Spleen (tissue), 13 donors: ENCODE data around the gene HELT. TPM values are rescaled to one million over a fixed set of nuclear protein-coding genes. Genes with fewer than 3 reads are reported as not detected.
"Not testable (repeated sequence)": the region's sequence is repeated elsewhere in the genome, so short reads cannot be mapped to it uniquely, and the experiment has no call there.

ENCODE experiments used
- DNase-seq: peaks from one replicate; pipeline ENCODE4 v3.0.0-alpha.2; 2020
- H3K27ac ChIP-seq, 8 donors: fragments of 200-600 bp; sonication (generic) in 7 of 8; 1 replicate in 4 of 8; 2 replicates in 4 of 8; pipeline versions ENCODE4 v1.5.0 to v1.8.0; 2016 to 2021; ENCODE audit warnings: inconsistent platforms in 4 of 8, mild to moderate bottlenecking in 4 of 8, moderate library complexity in 1 of 8
- H3K27me3 ChIP-seq, 7 donors: fragments of 200-600 bp; sonication (generic) in 6 of 7; replicated peaks in 1 of 7; 1 replicate in 4 of 7; 2 replicates in 3 of 7; pipeline versions ENCODE4 v1.5.0 to v1.8.0; 2016 to 2021; ENCODE audit warnings: inconsistent platforms in 3 of 7, mild to moderate bottlenecking in 1 of 7
- H3K36me3 ChIP-seq, 6 donors: fragments of 200-600 bp; sonication (generic) in 5 of 6; 1 replicate in 4 of 6; 2 replicates in 2 of 6; pipeline versions ENCODE4 v1.5.0 to v1.8.0; 2016 to 2021; ENCODE audit warnings: inconsistent platforms in 2 of 6
- H3K4me1 ChIP-seq, 6 donors: fragments of 200-600 bp; sonication (generic) in 5 of 6; 1 replicate in 3 of 6; 2 replicates in 3 of 6; pipeline versions ENCODE4 v1.5.0 to v1.8.0; 2016 to 2021; ENCODE audit warnings: inconsistent platforms in 3 of 6
- H3K4me3 ChIP-seq, 8 donors: fragments of 200-600 bp; sonication (generic) in 7 of 8; 1 replicate in 4 of 8; 2 replicates in 4 of 8; pipeline versions ENCODE4 v1.5.0 to v1.8.0; 2016 to 2021; ENCODE audit warnings: inconsistent platforms in 4 of 8, mild to moderate bottlenecking in 4 of 8, moderate library complexity in 2 of 8
- H3K9me3 ChIP-seq, 8 donors: fragments of 200-600 bp; sonication (generic) in 7 of 8; 1 replicate in 4 of 8; 2 replicates in 4 of 8; pipeline versions ENCODE4 v1.5.0 to v1.8.0; 2016 to 2021; ENCODE audit warnings: inconsistent platforms in 4 of 8
- POLR2A ChIP-seq, 3 donors: fragments of 450-650 bp; IDR thresholded peaks; one replicate each; pipeline ENCODE4 v1.5.1; 2017; ENCODE audit warnings: antibody characterized with exemption in 3 of 3, mild to moderate bottlenecking in 1 of 3
- POLR2AphosphoS5 ChIP-seq, 3 donors: sonication (generic); formaldehyde crosslinking; IDR thresholded peaks; one replicate each; pipeline ENCODE4 v1.5.1; 2017; ENCODE audit warnings: antibody characterized with exemption in 3 of 3
- WGBS, 5 donors: extraction: QIAGEN DNeasy Blood & Tissue Kit in 3 of 5; methylation state at CpG; one replicate each; pipeline versions ENCODE4 v1.1.5 to v1.1.7; 2013 to 2018; 5-methylcytosine and 5-hydroxymethylcytosine counted together
- intact Hi-C: fragments of 100-400 bp; cut with DNase I; formaldehyde crosslinking; loops from one replicate; pipeline ENCODE4 v1.15.0; 2023; ENCODE audit warnings: low total_unique reads
- long read RNA-seq, 2 donors: transcript quantifications; one replicate each; lab custom pipeline, GENCODE V29; 2026
- polyA plus RNA-seq, 3 donors: library from polyadenylated mRNA; stranded (reverse); fragments of 200-250 nt; gene quantifications; one replicate each; pipeline ENCODE4 v1.2.1, GENCODE V29; 2013
- total RNA-seq, 7 donors: library from RNA; depleted of rRNA in 3 of 7; stranded (reverse); fragments of >200 nt in 3 of 7; fragmentation: NEBNext Ultra II Directional in 4 of 7; extraction: Animal tissue kit (Norgen Biotek cat#: 25700) in 4 of 7; gene quantifications; one replicate each; pipeline versions ENCODE4 v1.1.0 to v1.2.1, GENCODE V29; 2016 to 2021
- TF ChIP-seq, protein P1 (sequence below), 11 experiments: fragments of 200-600 bp in 7 of 11; fragments of 450-650 bp in 4 of 11; sonication (generic) in 4 of 11; IDR thresholded peaks in 8 of 11; conservative IDR thresholded peaks in 3 of 11; 1 replicate in 7 of 11; 2 replicates in 4 of 11; pipeline versions ENCODE4 v1.4.0 to v1.8.0; 2016 to 2021; ENCODE audit warnings: antibody characterized with exemption in 11 of 11, inconsistent platforms in 4 of 11, mild to moderate bottlenecking in 1 of 11
- donor health status: healthy with polysubstance abuse.
- donor health status: DM: no; HTN: no; CAD: no; lungs with moderate emphysema.
- donor health status: DM: no; HTN: no; CAD: no.
- donor health status: Bipolar disorder and iron deficiency.
- donor health status: healthy.
- donor health status: DM: no; HTN: no; CAD: no.
- donor health status: DM: yes; HTN: yes; CAD: no.

Gene HELT
- total RNA-seq, result not detected
- under 1 TPM in 2 of 3 donors, not detected in 1; 0.20 to 0.26 TPM for polyA plus RNA-seq
- long read RNA-seq, donor 1, result 0 reads
- long read RNA-seq, donor 2, result 0 reads

DNA sequence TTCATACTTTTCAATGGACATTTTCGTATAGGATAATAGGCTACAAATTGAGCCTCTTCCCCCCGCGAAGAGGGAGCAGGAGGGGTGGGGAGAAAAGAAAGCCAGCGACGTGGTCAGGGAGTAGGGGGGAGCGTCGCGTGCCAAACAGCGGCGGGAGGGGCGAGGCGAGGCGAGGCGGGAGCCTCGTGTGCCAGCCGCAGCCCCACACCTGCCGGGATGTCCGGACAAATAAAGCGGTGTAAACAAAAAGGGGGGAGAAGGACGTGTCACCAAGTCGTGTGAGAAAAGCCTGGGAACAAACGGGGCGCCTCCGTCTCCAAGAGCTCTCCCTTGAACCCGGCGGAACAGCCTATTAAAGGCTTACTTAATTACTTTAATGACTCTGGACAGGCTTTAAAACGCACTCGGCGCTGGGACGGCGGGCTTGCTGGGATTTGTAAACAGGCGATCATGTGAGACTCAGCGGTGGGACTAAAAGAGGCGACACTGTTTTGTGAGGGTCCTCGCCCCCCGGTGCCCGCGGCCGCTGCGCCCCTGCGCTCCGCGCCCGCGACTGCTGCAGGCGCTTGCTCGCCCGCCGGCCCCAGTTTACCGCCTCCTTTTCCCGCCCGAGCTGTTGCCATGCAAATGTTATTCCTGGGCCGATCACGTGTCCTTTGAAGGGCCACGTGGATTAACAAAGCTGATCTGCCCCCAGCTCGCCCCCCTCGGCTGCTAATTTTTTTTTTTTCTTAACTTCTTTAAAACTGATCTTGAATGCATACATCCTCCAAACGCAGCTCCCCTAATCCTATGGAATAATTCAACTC lies at the start of gene HELT:
Gene HELT, plus strand, starts transcription at position 527 of the 809 bp plus-strand sequence. CDS start 439 bp downstream, outside the sequence.
- Histone ChIP-seq H3K4me3 (peak within 1 kb of the TSS in 3 of 8 donors; percentile 25 to 56 (median 31)), H3K9me3 (no peaks in the 10 kb centered on the region), H3K36me3 (no peaks in the 10 kb centered on the region), H3K27ac (no peak within 1 kb of the TSS), H3K4me1 (peaks cover 14 to 67% (median 52%) of the 10 kb centered on the region in 6 donors), H3K27me3 (peaks cover 10 to 100% (median 93%) of the 10 kb centered on the region in 7 donors)
- WGBS, 5 donors, result 2 to 4% (median 3%) methylated on average over 58 of the region's 58 CpGs
- no peak for TF ChIP-seq POLR2A (IDR thresholded peaks at IDR 0.05)
- TF ChIP-seq POLR2AphosphoS5 (IDR thresholded peaks at IDR 0.05), result no peak
- TF ChIP-seq, protein P1, sequence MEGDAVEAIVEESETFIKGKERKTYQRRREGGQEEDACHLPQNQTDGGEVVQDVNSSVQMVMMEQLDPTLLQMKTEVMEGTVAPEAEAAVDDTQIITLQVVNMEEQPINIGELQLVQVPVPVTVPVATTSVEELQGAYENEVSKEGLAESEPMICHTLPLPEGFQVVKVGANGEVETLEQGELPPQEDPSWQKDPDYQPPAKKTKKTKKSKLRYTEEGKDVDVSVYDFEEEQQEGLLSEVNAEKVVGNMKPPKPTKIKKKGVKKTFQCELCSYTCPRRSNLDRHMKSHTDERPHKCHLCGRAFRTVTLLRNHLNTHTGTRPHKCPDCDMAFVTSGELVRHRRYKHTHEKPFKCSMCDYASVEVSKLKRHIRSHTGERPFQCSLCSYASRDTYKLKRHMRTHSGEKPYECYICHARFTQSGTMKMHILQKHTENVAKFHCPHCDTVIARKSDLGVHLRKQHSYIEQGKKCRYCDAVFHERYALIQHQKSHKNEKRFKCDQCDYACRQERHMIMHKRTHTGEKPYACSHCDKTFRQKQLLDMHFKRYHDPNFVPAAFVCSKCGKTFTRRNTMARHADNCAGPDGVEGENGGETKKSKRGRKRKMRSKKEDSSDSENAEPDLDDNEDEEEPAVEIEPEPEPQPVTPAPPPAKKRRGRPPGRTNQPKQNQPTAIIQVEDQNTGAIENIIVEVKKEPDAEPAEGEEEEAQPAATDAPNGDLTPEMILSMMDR (IDR thresholded peaks at IDR 0.05 in 8 of 11, conservative IDR thresholded peaks at IDR 0.05 in 3 of 11), result no peak
- intact Hi-C loops, result no loop called here
- no peak for DNase-seq

GRCh38 chr4:184968784-184969201 lies 49.5 kb upstream of the HELT start:
- no peak for DNase-seq
- TF ChIP-seq POLR2AphosphoS5 (IDR thresholded peaks at IDR 0.05), result no peak
- TF ChIP-seq POLR2A (IDR thresholded peaks at IDR 0.05), result no peak
- TF ChIP-seq, protein P1 (IDR thresholded peaks at IDR 0.05 in 8 of 11, conservative IDR thresholded peaks at IDR 0.05 in 3 of 11), result no peak
- H3K36me3 ChIP-seq, result no peaks in the 10 kb centered on the region
- no peaks in the 10 kb centered on the region for H3K27me3 ChIP-seq
- no peak overlapping the region for H3K27ac ChIP-seq
- no peaks in the 10 kb centered on the region for H3K4me1 ChIP-seq
- H3K9me3 ChIP-seq, result peaks cover 0 to 9% (median 0%) of the 10 kb centered on the region in 8 donors
- intact Hi-C loops, result no loop called here
- H3K4me3 ChIP-seq, result no peak overlapping the region
- 81 to 100% (median 95%) methylated on average over 2 to 5 of the region's 5 CpGs for WGBS, 5 donors

- H3K27ac ChIP-seq, result no peak overlapping the region
- H3K4me3 ChIP-seq, result no peak overlapping the region
- H3K4me1 ChIP-seq, result no peaks in the 10 kb centered on the region
- H3K27me3 ChIP-seq, result no peaks in the 10 kb centered on the region
- no peaks in the 10 kb centered on the region for H3K36me3 ChIP-seq
- whole genome bisulfite sequencing, 5 donors, result 89 to 94% (median 93%) methylated on average over 5 of the region's 5 CpGs
- peaks cover 0 to 9% (median 0%) of the 10 kb centered on the region in 8 donors for H3K9me3 ChIP-seq
- DNase-seq, result no peak
- intact Hi-C loops, result no loop called here
- TF ChIP-seq POLR2A (IDR thresholded peaks at IDR 0.05) (no peak), POLR2AphosphoS5 (IDR thresholded peaks at IDR 0.05) (no peak)
- TF ChIP-seq, protein P1 (IDR thresholded peaks at IDR 0.05 in 8 of 11, conservative IDR thresholded peaks at IDR 0.05 in 3 of 11), result no peak
Measured at GRCh38 chr4:184969610-184970009, 48.7 kb upstream of the HELT start.

DNA sequence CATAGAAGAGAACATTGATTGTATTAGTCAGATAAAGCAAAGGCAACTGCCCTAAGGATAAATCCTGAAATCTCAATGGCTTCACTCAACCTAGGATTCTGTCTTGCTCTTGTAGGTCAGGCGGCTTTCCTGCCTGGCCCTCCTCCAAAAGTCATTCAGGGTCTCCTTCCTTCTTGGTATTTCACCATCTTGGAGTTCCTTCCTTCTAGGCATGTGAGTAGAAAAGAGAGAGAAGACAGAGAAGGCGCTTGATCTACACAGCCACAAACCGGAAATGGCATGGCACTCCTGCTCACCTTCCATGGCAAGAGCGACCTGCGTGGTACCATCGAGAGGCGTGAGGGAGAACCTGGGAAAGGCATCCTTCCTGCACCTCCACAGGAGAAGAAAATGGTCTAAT lies 45.3 kb upstream of the HELT start:
- peaks cover 0 to 12% (median 0%) of the 10 kb centered on the region in 8 donors for H3K9me3 ChIP-seq
- H3K4me3 ChIP-seq, result no peak overlapping the region
- H3K4me1 ChIP-seq, result no peaks in the 10 kb centered on the region
- 66 to 89% (median 81%) methylated on average over 7 of the region's 7 CpGs for WGBS, 5 donors
- DNase-seq, result no peak
- no peak overlapping the region for H3K27ac ChIP-seq
- TF ChIP-seq POLR2A (IDR thresholded peaks at IDR 0.05) (no peak), POLR2AphosphoS5 (IDR thresholded peaks at IDR 0.05) (no peak)
- TF ChIP-seq, protein P1 (IDR thresholded peaks at IDR 0.05 in 8 of 11, conservative IDR thresholded peaks at IDR 0.05 in 3 of 11), result no peak
- H3K27me3 ChIP-seq, result peaks cover 0 to 18% (median 0%) of the 10 kb centered on the region in 7 donors
- H3K36me3 ChIP-seq, result no peaks in the 10 kb centered on the region
- intact Hi-C loops, result no loop called here

- WGBS, 5 donors, result 92 to 99% (median 96%) methylated on average over 2 of the region's 2 CpGs
- H3K4me1 ChIP-seq, intact Hi-C loops: not testable (repeated sequence)
Measured at GRCh38 chr4:184976348-184976747, 41.9 kb upstream of the HELT start.

More at GRCh38 chr4:184976348-184976747, 41.9 kb upstream of the HELT start:
- not testable (repeated sequence) for H3K4me3 ChIP-seq, H3K9me3 ChIP-seq, H3K27ac ChIP-seq, H3K36me3 ChIP-seq, DNase-seq
- peaks cover 0 to 27% (median 0%) of the 10 kb centered on the region in 7 donors for H3K27me3 ChIP-seq
